Peyer's patch (tissue), 4 donors: ENCODE measurements around the gene RSRC1.

Experiments
- POLR2A ChIP-seq, 2 donors: fragments of 450-650 bp; IDR thresholded peaks; one replicate each; pipeline ENCODE4 v1.5.1; 2017; ENCODE audit warnings: antibody characterized with exemption in 2 of 2, mild to moderate bottlenecking in 2 of 2, moderate library complexity in 2 of 2
- TF ChIP-seq, protein P1 (sequence below), 6 experiments: fragments of 450-650 bp in 4 of 6; fragments of 200-600 bp in 2 of 6; sonication (generic) in 1 of 6; IDR thresholded peaks; one replicate each; pipeline ENCODE4 v1.5.1; 2017 to 2019; ENCODE audit warnings: antibody characterized with exemption in 6 of 6, mild to moderate bottlenecking in 3 of 6, moderate library complexity in 1 of 6

DNA sequence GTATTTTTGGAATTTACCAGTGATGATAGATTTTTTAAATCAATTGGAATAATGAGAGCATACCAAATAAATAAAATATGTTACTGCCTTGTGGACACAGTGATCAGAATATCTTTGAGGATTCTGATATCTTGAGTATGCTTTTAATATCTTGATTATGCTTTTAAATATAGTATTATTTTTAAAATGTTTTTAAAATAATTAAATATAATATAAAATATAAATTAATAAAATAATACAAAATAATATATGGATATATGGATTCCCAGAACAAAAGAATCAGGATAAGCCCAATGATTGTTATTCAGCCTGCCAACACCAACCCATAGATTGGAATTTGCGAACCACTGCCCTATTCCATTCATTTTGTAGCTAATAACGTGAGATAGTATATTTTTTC, 369.2 kb downstream of the RSRC1 start:
- TF ChIP-seq, protein P1, sequence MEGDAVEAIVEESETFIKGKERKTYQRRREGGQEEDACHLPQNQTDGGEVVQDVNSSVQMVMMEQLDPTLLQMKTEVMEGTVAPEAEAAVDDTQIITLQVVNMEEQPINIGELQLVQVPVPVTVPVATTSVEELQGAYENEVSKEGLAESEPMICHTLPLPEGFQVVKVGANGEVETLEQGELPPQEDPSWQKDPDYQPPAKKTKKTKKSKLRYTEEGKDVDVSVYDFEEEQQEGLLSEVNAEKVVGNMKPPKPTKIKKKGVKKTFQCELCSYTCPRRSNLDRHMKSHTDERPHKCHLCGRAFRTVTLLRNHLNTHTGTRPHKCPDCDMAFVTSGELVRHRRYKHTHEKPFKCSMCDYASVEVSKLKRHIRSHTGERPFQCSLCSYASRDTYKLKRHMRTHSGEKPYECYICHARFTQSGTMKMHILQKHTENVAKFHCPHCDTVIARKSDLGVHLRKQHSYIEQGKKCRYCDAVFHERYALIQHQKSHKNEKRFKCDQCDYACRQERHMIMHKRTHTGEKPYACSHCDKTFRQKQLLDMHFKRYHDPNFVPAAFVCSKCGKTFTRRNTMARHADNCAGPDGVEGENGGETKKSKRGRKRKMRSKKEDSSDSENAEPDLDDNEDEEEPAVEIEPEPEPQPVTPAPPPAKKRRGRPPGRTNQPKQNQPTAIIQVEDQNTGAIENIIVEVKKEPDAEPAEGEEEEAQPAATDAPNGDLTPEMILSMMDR (IDR thresholded peaks at IDR 0.05), result no peak
- TF ChIP-seq POLR2A (IDR thresholded peaks at IDR 0.05), result no peak
